Calu3 (cell line): ENCODE data around the gene CTIF. TPM values are rescaled to one million over a fixed set of nuclear protein-coding genes. Genes with fewer than 3 reads are reported as not detected.

Experiments used
- BruUV-seq: library from RNA; stranded (reverse); fragments of 400-500 nt; replicated peaks from 2 replicates; lab custom pipeline; 2021; lab: Mats Ljungman, UMichigan
- CTCF ChIA-PET: fragments of 300-600 bp; sonication (Branson Sonifier 250); formaldehyde crosslinking; loops from one replicate; lab custom pipeline; 2022; ENCODE audit warnings: antibody characterized with exemption; lab: Charles Lee
- DNase-seq: peaks from one replicate; pipeline ENCODE4 v3.0.0; 2022
- H3K27ac Mint-ChIP-seq: one replicate; pipeline ENCODE4 v1.8.0; 2022; ENCODE audit warnings: mixed read lengths; ENCODE audit not compliant: unreplicated experiment
- H3K27me3 Mint-ChIP-seq: one replicate; pipeline ENCODE4 v1.8.0; 2022; ENCODE audit warnings: mixed read lengths; ENCODE audit not compliant: unreplicated experiment
- H3K36me3 Mint-ChIP-seq: one replicate; pipeline ENCODE4 v1.8.0; 2022; ENCODE audit warnings: mild to moderate bottlenecking, moderate library complexity, mixed read lengths; ENCODE audit not compliant: insufficient read depth, unreplicated experiment
- H3K4me1 Mint-ChIP-seq: one replicate; pipeline ENCODE4 v1.8.0; 2022; ENCODE audit warnings: mild to moderate bottlenecking, low read depth, mixed read lengths; ENCODE audit not compliant: unreplicated experiment
- H3K4me3 Mint-ChIP-seq: one replicate; pipeline ENCODE4 v1.8.0; 2022; ENCODE audit warnings: mild to moderate bottlenecking, low read depth, moderate library complexity, mixed read lengths; ENCODE audit not compliant: unreplicated experiment
- H3K9me3 Mint-ChIP-seq: one replicate; pipeline ENCODE4 v1.8.0; 2022; ENCODE audit warnings: low read depth, mixed read lengths; ENCODE audit not compliant: unreplicated experiment
- intact Hi-C: fragments of 100-400 bp; cut with micrococcal nuclease; formaldehyde crosslinking; loops from one replicate; pipeline ENCODE4 v1.10.0; 2022; ENCODE audit not compliant: unreplicated experiment
- total RNA-seq: library from RNA; stranded (reverse); gene quantifications from 2 replicates; pipeline ENCODE4 v1.2.3, GENCODE V29; 2022
- TF ChIP-seq, protein P1 (sequence below): fragments of 200-600 bp; IDR thresholded peaks from one replicate; pipeline ENCODE4 v1.8.0; 2022; ENCODE audit warnings: antibody characterized with exemption; ENCODE audit not compliant: unreplicated experiment

CTIF gene
- total RNA-seq, 1 experiment from 2014 or later: 40.8 TPM

GRCh38 chr18:48763719-48764100 is 224.9 kb downstream of the CTIF start:
- CTCF ChIA-PET: no interaction called here
- BruUV-seq: no TSS peak
- Mint-ChIP-seq H3K27ac (no peak overlapping the region), H3K9me3 (no peaks in the 10 kb centered on the region), H3K27me3 (no peaks in the 10 kb centered on the region), H3K4me3 (no peak overlapping the region), H3K36me3 (no peaks in the 10 kb centered on the region), H3K4me1 (no peaks in the 10 kb centered on the region)
- intact Hi-C loops: no loop called here
- DNase-seq: no peak
- TF ChIP-seq, protein P1, sequence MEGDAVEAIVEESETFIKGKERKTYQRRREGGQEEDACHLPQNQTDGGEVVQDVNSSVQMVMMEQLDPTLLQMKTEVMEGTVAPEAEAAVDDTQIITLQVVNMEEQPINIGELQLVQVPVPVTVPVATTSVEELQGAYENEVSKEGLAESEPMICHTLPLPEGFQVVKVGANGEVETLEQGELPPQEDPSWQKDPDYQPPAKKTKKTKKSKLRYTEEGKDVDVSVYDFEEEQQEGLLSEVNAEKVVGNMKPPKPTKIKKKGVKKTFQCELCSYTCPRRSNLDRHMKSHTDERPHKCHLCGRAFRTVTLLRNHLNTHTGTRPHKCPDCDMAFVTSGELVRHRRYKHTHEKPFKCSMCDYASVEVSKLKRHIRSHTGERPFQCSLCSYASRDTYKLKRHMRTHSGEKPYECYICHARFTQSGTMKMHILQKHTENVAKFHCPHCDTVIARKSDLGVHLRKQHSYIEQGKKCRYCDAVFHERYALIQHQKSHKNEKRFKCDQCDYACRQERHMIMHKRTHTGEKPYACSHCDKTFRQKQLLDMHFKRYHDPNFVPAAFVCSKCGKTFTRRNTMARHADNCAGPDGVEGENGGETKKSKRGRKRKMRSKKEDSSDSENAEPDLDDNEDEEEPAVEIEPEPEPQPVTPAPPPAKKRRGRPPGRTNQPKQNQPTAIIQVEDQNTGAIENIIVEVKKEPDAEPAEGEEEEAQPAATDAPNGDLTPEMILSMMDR: no peak

- H3K27ac Mint-ChIP-seq: no peak overlapping the region
- H3K4me3 Mint-ChIP-seq: no peak overlapping the region
- no peaks in the 10 kb centered on the region for H3K27me3 Mint-ChIP-seq
- no peaks in the 10 kb centered on the region for H3K36me3 Mint-ChIP-seq
- DNase-seq: no peak
- H3K9me3 Mint-ChIP-seq: no peaks in the 10 kb centered on the region
- CTCF ChIA-PET: no interaction called here
- TF ChIP-seq, protein P1: no peak
- intact Hi-C loops: no loop called here
- H3K4me1 Mint-ChIP-seq: no peaks in the 10 kb centered on the region
- BruUV-seq: no TSS peak
These were observed 226.2 kb downstream of the CTIF start for GRCh38 chr18:48765053-48765452.

DNA sequence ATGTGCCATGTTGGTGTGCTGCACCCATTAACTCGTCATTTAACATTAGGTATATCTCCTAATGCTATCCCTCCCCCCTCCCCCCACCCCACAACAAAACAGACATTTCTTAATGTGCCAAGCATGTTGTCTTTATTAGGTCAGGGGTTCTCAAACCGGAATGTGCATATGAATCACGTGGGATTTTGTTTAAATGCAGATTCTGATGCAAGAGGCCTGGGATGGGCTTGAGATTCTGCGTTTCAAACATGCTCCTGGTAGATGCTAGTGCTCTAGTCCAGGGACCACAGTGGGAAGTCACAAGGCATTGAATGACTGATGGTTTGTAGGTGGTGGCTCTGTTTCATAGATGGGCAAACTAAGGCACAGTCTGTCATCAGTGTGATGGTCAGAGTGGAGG is 227.2 kb downstream of the CTIF start:
- no peaks in the 10 kb centered on the region for H3K36me3 Mint-ChIP-seq
- H3K9me3 Mint-ChIP-seq: no peaks in the 10 kb centered on the region
- no peaks in the 10 kb centered on the region for H3K4me1 Mint-ChIP-seq
- no TSS peak for BruUV-seq
- CTCF ChIA-PET: no interaction called here
- no peak for DNase-seq
- intact Hi-C loops: no loop called here
- TF ChIP-seq, protein P1: no peak
- no peak overlapping the region for H3K4me3 Mint-ChIP-seq
- no peak overlapping the region for H3K27ac Mint-ChIP-seq
- no peaks in the 10 kb centered on the region for H3K27me3 Mint-ChIP-seq

DNA sequence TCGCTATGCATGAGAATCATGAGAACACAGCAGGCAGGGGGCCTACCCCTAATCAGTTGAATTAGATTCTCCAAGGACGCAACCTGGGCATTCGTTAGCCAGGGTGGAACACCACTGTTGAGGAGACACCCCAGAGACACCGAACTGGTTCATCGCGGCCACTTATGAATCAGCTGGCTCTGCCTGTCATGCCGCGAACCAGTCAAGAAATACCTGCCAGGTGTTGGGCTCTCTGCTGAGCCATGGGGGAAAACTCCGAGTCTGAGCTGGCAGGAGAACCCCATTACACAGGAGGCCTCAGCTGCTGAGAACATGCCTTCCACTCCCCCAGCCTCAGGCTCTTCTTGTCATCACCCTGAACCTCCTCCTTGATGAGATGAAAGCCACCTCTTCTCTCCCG is 227.7 kb downstream of the CTIF start:
- no peaks in the 10 kb centered on the region for H3K36me3 Mint-ChIP-seq
- H3K27ac Mint-ChIP-seq: no peak overlapping the region
- no peak overlapping the region for H3K4me3 Mint-ChIP-seq

More for the DNA sequence above, 227.7 kb downstream of the CTIF start:
- H3K27me3 Mint-ChIP-seq: no peaks in the 10 kb centered on the region
- no peaks in the 10 kb centered on the region for H3K4me1 Mint-ChIP-seq
- TF ChIP-seq, protein P1: no peak
- intact Hi-C loops: no loop called here
- no TSS peak for BruUV-seq
- no peaks in the 10 kb centered on the region for H3K9me3 Mint-ChIP-seq
- CTCF ChIA-PET: no interaction called here
- no peak for DNase-seq
